ENCODE measurements around the gene TRIP10. TPM values are rescaled to one million over a fixed set of nuclear protein-coding genes. Genes with fewer than 3 reads are reported as not detected.

Gene TRIP10
- total RNA-seq, 1 experiment from 2014 or later = 96.6 TPM

DNA sequence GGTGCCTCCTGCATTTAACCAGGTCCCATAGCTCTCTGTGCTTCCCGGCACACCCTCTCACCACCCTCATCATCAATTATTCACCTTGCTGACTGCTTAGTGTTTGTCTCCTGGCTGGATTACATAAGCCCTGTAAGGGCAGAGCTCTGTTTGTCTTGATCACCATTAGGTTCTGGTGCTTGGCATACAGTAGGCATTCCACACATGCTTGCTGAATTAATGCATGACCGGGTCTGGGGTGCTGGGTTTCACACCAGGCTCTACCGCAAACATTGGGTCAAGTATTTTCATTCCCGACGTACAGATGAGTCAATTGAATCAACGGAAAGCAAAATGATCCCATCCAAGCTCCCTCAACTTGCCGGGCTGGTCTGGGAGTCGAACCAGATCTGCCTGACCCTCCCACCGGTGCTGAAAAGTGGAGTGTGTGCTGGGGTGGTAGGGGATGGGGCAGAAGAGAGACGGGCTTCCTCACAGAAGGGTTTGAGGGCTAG is 61.6 kb downstream of the TRIP10 start:
- ATAC-seq = peak; percentile 91
- Histone ChIP-seq H3K9me3 (ENCODE audit: low read length) (no peaks in the 10 kb centered on the region), H3K9ac (ENCODE audit: low read length) (peak overlapping the region; percentile 58), H3K27me3 (ENCODE audit: low read length) (no peaks in the 10 kb centered on the region), H2AFZ (ENCODE audit: low read length) (peak overlapping the region; percentile 59), H3K4me2 (ENCODE audit: low read length) (peak overlapping the region; percentile 79), H3K36me3 (ENCODE audit: low read depth, low read length) (no peaks in the 10 kb centered on the region), H3F3A (ENCODE audit: low read length, unreplicated experiment) (no peaks in the 10 kb centered on the region), H3K4me3 (ENCODE audit: low read length) (peak overlapping the region; percentile 53), H3K4me1 (ENCODE audit: insufficient read depth, low read length) (peaks cover 25% of the 10 kb centered on the region), H3K9me2 (replicated peaks; ENCODE audit: low read length) (no peaks in the 10 kb centered on the region), H3K27ac (ENCODE audit: low read length) (peak overlapping the region; percentile 92), H4K20me1 (ENCODE audit: low read length) (no peaks in the 10 kb centered on the region), H3K79me2 (ENCODE audit: low read length) (no peaks in the 10 kb centered on the region)
- TF ChIP-seq, protein P1, sequence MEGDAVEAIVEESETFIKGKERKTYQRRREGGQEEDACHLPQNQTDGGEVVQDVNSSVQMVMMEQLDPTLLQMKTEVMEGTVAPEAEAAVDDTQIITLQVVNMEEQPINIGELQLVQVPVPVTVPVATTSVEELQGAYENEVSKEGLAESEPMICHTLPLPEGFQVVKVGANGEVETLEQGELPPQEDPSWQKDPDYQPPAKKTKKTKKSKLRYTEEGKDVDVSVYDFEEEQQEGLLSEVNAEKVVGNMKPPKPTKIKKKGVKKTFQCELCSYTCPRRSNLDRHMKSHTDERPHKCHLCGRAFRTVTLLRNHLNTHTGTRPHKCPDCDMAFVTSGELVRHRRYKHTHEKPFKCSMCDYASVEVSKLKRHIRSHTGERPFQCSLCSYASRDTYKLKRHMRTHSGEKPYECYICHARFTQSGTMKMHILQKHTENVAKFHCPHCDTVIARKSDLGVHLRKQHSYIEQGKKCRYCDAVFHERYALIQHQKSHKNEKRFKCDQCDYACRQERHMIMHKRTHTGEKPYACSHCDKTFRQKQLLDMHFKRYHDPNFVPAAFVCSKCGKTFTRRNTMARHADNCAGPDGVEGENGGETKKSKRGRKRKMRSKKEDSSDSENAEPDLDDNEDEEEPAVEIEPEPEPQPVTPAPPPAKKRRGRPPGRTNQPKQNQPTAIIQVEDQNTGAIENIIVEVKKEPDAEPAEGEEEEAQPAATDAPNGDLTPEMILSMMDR (conservative IDR thresholded peaks at IDR 0.05; ENCODE audit: low read depth, low read length) = no peak
- no peak for TF ChIP-seq EZH2phosphoT487 (IDR thresholded peaks at IDR 0.05; ENCODE audit: borderline replicate concordance, low read length)
- TF ChIP-seq EZH2 (IDR thresholded peaks at IDR 0.05; ENCODE audit: low read length, unreplicated experiment) = no peak
- intact Hi-C loops (cut with micrococcal nuclease) = loop anchor here (2.0 kb wide), 1 partner anchor 34 kb away; the partner anchor contains the start of gene SH2D3A
- DNase-seq = peak; percentile 99
- ChIA-PET POLR2A (ENCODE audit: unreplicated experiment) (no interaction called here), CTCF (no interaction called here)
- BruUV-seq (replicated peaks) = no TSS peak

Small RNAs within 50 kb of the gene (microRNA-seq; reads per million reads assigned to microRNA genes)
- gene MIR6791 (ENCODE audit: unreplicated experiment) = not detected

Other genes starting within 250 kb of the TRIP10 start
- gene TUBB4A, start 237.4 kb upstream of the TRIP10 start, total RNA-seq (2014; rRNA removed) = 4.6 and 6.0 TPM in 2 replicates
- 9.6 and 12.5 TPM in 2 replicates for gene TNFSF9, start 208.7 kb upstream of the TRIP10 start, total RNA-seq (2014; rRNA removed)
- 2.3 and 2.6 TPM in 2 replicates for gene CD70, start 148.5 kb upstream of the TRIP10 start, total RNA-seq (2014; rRNA removed)
- not detected in 2 replicates for gene TNFSF14, start 69.5 kb upstream of the TRIP10 start, total RNA-seq (2014; rRNA removed)
- gene C3, start 19.0 kb upstream of the TRIP10 start, total RNA-seq (2014; rRNA removed) = 13.3 and 16.9 TPM in 2 replicates
- gene GPR108, start 2.1 kb upstream of the TRIP10 start, total RNA-seq (2014; rRNA removed) = 59.0 and 78.7 TPM in 2 replicates
- gene SH2D3A, start 27.8 kb downstream of the TRIP10 start, total RNA-seq (2014; rRNA removed) = 141 and 162 TPM in 2 replicates
- 3.0 and 3.2 TPM in 2 replicates for gene VAV1, start 33.0 kb downstream of the TRIP10 start, total RNA-seq (2014; rRNA removed)
- gene ADGRE1, start 147.9 kb downstream of the TRIP10 start, total RNA-seq (2014; rRNA removed) = not detected in 2 replicates